Motor neuron (in vitro differentiated cells): ENCODE data around the gene OGT. TPM values are rescaled to one million over a fixed set of nuclear protein-coding genes. Genes with fewer than 3 reads are reported as not detected.
"Not testable (repeated sequence)": the region's sequence is repeated elsewhere in the genome, so short reads cannot be mapped to it uniquely, and the experiment has no call there.

Experiments used
- ATAC-seq, 8 experiments: fragments of 200-7000 bp; cut with Tn5 transposase; replicated peaks in 6 of 8; 2 replicates each; pipeline ENCODE4 v1.8.0; 2021; ENCODE audit warnings: mild to moderate bottlenecking in 8 of 8, moderate library complexity in 8 of 8
- H3K27ac ChIP-seq, 2 donors: fragments of 250-450 bp; sonication (Bioruptor Pico); 2 replicates each; pipeline ENCODE4 v1.9.0; 2021; ENCODE audit warnings: antibody characterized with exemption in 2 of 2, mild to moderate bottlenecking in 2 of 2, moderate library complexity in 1 of 2
- H3K4me1 ChIP-seq, 2 donors: fragments of 250-450 bp; sonication (Bioruptor Pico); replicated peaks in 1 of 2; 2 replicates each; pipeline ENCODE4 v1.6.1; 2021; ENCODE audit warnings: antibody characterized with exemption in 2 of 2, mild to moderate bottlenecking in 2 of 2, moderate library complexity in 1 of 2
- H3K4me3 ChIP-seq, 5 donors: fragments of 250-450 bp; sonication (Bioruptor Pico); 2 replicates each; pipeline ENCODE4 v1.9.0; 2021; ENCODE audit warnings: antibody characterized with exemption in 5 of 5, mild to moderate bottlenecking in 5 of 5, moderate library complexity in 4 of 5
- WGBS, 10 experiments: fragments of 450-650 bp; shearing (Covaris generic); methylation state at CpG; one replicate each; pipeline ENCODE4 v1.0.0; 2022; 5-methylcytosine and 5-hydroxymethylcytosine counted together
- in situ Hi-C, 9 experiments: fragments of 400-800 bp; cut with MboI; loops; one replicate each; pipeline ENCODE4 v1.15.0; 2021; ENCODE audit warnings: low sequenced_read_pairs in 9 of 9, low pct_unique_long_range_greater_than_20kb in 2 of 9; ENCODE audit not compliant: unreplicated experiment in 9 of 9
- total RNA-seq, 8 experiments: library from RNA; unstranded; fragments of 300-600 nt; gene quantifications; 2 replicates each; pipeline versions ENCODE4 v1.2.3 to v1.2.4, GENCODE V29; 2022

Gene OGT
- total RNA-seq, 8 experiments from 2014 or later, result 52.6 to 285 (median 97.7) TPM

DNA sequence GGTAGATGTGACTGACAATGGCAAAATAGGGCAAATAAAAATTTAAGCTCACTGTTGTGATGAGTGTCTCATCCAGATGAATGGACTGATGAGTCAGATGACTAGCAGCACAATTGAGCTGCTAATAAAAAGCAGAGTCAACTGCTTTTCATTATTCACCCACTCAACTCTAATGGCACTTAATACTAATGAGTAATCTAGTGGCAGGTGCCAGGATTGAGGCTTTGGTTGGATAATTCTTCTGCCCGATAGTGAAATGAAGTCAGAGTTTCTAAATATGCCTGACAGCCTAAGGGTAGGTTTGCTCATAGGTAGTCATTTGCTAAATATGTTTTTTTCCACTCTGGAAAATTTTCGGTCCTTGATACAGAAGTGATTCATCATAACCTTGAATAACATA is 10.4 kb downstream of the OGT start:
- Histone ChIP-seq H3K4me3 (no peak overlapping the region), H3K27ac (no peak overlapping the region), H3K4me1 (peaks cover 2 to 23% of the 10 kb centered on the region in 2 donors)
- peak in 7 of 8 experiments; percentile 29 to 87 (median 64) for ATAC-seq
- WGBS, 10 experiments, result 0 to 80% (median 33%) methylated on average over 1 of the region's 2 CpGs; no CpG with 5 or more reads in 7 of the 10 experiments
- in situ Hi-C loops, result no loop called here

DNA sequence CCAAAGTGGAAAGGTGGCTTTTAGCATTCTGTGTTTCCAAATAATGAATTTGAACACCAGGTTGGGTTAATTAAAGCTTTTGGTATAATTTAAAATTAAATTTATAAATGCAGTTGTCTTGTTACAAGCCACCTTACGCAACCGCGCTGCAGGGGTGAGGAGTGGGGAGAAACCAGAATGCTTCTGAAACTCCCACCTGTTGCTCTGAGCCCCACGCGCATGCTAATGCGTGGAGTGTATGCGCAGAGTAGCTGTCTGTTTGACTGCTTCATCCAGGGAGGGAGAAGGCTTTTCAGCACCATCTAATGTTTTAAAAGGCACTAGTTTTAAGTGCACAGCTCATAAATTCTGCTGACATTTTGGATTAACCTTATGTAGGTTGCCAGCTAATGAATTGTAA is 12.5 kb downstream of the OGT start:
- in situ Hi-C loops, result no loop called here
- 20 to 100% (median 68%) methylated on average over 1 to 7 of the region's 7 CpGs; no CpG with 5 or more reads in 5 of the 10 experiments for WGBS, 10 experiments
- Histone ChIP-seq H3K4me1 (peaks cover 2 to 23% of the 10 kb centered on the region in 2 donors), H3K4me3 (no peak overlapping the region), H3K27ac (no peak overlapping the region)
- ATAC-seq, result no peak

DNA sequence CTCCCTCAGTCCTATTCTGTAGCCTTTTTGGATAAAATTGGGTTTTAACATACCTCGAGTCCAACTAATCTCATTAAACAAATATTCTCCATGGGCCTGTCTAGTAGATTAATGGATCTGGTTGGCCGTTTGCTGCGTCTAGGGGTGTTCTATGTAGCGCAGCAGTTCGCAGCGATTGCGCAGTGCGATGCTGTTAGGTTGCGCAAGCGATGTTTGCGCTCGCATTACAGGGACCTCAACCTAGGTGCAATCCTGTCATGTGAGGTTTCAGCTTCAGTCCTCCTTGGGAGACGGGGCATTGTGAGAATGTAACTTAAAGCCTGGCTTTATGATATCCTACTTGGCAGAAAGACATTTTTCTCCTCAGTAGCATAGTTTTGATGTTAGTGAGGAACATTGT is 14.0 kb downstream of the OGT start:
- WGBS, 10 experiments, result 40 to 100% (median 74%) methylated on average over 1 to 11 of the region's 13 CpGs; no CpG with 5 or more reads in 7 of the 10 experiments
- in situ Hi-C loops, result no loop called here
- no peak overlapping the region for H3K4me3 ChIP-seq
- peaks cover 2 to 10% of the 10 kb centered on the region in 2 donors for H3K4me1 ChIP-seq
- no peak overlapping the region for H3K27ac ChIP-seq
- no peak for ATAC-seq

DNA sequence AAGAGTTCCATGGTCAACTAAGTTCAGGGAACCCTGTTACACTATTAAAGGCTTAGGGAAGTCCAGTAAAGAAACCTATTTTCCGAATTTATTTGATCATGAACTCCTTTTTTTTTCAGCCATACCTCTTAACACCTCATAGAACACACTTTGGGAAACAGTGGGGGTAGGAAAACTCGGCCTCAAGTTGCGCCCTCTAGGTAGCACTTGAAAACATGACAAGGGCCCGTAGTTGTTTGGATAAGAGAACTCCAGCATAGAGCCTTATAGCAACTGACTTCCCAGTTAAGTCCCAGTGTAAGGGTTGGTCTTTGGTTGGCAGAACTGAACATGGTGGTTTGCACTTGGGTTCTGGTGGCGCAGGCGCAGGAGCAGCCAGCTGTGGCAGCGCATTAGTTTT is 14.4 kb downstream of the OGT start:
- WGBS, 10 experiments, result 38 to 100% (median 91%) methylated on average over 1 to 4 of the region's 7 CpGs; no CpG with 5 or more reads in 4 of the 10 experiments
- H3K4me1 ChIP-seq, result peaks cover 2 to 5% of the 10 kb centered on the region in 2 donors
- H3K4me3 ChIP-seq, result no peak overlapping the region
- no peak for ATAC-seq
- in situ Hi-C loops, result no loop called here
- H3K27ac ChIP-seq, result no peak overlapping the region

DNA sequence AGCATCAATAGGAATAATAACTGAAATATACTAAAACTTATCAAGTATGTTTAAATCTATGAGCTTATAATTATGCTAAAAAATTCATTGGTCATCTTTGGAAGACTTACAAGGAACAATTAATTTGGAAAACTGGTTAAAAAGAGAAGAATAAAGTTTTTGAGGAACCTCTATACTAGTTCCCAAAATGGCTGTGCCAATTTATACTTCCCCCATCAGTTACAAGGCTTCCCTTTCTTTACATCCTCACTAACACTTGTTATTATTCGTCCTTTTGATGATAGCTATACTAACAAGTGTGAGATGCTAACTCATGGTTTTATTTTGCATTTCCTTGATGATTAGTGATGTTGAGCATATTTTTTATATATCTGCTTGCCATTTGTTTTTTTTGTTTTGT is 17.1 kb downstream of the OGT start:
- H3K27ac ChIP-seq, result no peak overlapping the region
- WGBS, 10 experiments, result 50 to 67% methylated on average over 1 of the region's 1 CpG; no CpG with 5 or more reads in 8 of the 10 experiments
- ATAC-seq, result no peak
- in situ Hi-C loops, result loop anchor here in 3 of 9 experiments (25.0 kb wide), 1 partner anchor 163 kb away; no protein-coding TSS in a partner anchor
- H3K4me3 ChIP-seq, result no peak overlapping the region
- no peaks in the 10 kb centered on the region for H3K4me1 ChIP-seq

DNA sequence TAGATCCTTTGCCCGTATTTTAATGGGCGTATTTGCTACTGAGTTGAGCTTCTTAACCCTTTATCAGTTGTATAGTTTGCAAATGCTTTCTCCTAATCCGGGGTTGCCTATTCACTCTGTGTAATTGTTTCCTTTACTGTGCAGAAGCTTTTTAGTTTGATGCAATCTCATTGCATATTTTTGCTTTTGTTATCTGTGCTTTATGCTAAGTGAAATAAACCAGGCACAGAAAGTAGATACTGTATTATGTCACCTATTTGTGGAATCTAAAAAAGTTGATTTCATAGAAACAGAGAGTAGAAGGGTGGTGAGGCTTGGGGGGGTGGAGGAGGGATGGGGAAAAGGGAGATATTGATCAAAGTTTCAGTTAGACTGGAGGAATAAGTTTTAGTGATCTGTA is 17.7 kb downstream of the OGT start:
- WGBS, 10 experiments, result 33 to 63% methylated on average over 2 to 3 of the region's 3 CpGs; no CpG with 5 or more reads in 8 of the 10 experiments
- Histone ChIP-seq H3K4me1 (no peaks in the 10 kb centered on the region), H3K27ac (no peak overlapping the region), H3K4me3 (no peak overlapping the region)
- in situ Hi-C loops, result loop anchor here in 3 of 9 experiments (25.0 kb wide), 1 partner anchor 163 kb away; no protein-coding TSS in a partner anchor
- no peak for ATAC-seq

DNA sequence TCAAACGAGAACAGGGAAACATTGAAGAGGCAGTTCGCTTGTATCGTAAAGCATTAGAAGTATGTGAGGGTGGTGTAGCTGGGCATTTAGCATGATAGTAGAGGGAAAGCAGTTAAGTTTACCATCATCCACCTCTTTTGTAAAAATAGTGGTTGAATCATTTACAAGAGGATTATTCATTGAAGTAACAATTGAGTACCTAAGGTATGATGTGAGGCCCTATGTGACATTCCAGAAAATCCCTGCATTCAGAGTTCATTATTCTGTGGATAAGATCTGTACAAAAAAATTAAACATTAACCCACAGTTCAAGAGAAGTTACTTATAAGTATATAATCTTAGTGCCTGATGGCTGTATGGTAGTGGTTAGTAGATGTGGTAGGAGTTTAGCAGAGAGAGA is 23.1 kb downstream of the OGT start:
- Histone ChIP-seq H3K27ac (no peak overlapping the region), H3K4me1 (no peaks in the 10 kb centered on the region), H3K4me3 (no peak overlapping the region)
- in situ Hi-C loops, result loop anchor here in 3 of 9 experiments (25.0 kb wide), 1 partner anchor 169 kb away; no protein-coding TSS in a partner anchor
- ATAC-seq, result no peak
- WGBS, 10 experiments, result 48 to 100% (median 71%) methylated on average over 1 to 3 of the region's 3 CpGs; no CpG with 5 or more reads in 5 of the 10 experiments

DNA sequence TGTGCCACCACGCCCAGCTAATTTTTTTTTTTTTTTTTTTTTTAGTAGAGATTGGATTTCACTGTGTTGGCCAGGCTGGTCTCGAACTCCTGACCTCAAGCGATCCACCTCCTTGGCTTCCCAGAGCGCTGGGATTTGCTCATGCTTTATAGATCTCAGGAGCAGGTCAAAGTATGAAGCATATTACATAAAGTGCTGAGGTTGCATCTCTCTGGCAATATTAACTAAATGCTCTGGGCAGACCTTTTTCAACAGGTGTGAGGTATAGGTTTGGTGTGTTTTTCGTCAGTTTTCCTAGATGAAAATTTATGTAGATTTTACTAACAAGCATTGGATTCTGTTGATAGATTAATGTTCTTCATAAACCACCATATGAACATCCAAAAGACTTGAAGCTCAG is 26.0 kb downstream of the OGT start:
- no peak overlapping the region for H3K4me3 ChIP-seq
- H3K4me1 ChIP-seq, result no peaks in the 10 kb centered on the region
- ATAC-seq, result no peak
- 64 to 100% (median 90%) methylated on average over 1 to 4 of the region's 5 CpGs; no CpG with 5 or more reads in 5 of the 10 experiments for WGBS, 10 experiments
- H3K27ac ChIP-seq, result no peak overlapping the region
- in situ Hi-C loops, result loop anchor here in 3 of 9 experiments (25.0 kb wide), 1 partner anchor 172 kb away; no protein-coding TSS in a partner anchor

DNA sequence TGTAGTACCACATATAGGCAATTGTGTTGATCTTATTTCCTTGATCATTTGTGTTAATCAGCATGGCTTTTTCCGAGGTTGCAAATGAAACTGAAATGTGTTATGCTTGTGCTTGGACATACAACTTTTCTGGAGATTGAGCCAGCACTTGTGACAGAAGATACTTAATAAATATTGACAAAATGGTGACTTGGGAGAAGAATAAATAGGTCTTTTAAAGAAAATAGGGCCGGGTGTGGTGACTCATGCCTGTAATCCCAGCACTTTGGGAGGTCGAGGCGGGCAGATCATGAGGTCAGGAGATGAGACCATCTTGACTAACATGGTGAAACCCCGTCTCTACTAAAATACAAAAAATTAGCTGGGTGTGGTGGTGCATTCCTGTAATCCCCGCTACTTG is 26.9 kb downstream of the OGT start:
- not testable (repeated sequence) for ATAC-seq, H3K4me3 ChIP-seq, H3K27ac ChIP-seq, H3K4me1 ChIP-seq
- in situ Hi-C loops, result loop anchor here in 3 of 9 experiments (25.0 kb wide), 1 partner anchor 172 kb away; no protein-coding TSS in a partner anchor
- WGBS, 10 experiments, result 57 to 100% (median 94%) methylated on average over 1 to 5 of the region's 6 CpGs; no CpG with 5 or more reads in 5 of the 10 experiments

DNA sequence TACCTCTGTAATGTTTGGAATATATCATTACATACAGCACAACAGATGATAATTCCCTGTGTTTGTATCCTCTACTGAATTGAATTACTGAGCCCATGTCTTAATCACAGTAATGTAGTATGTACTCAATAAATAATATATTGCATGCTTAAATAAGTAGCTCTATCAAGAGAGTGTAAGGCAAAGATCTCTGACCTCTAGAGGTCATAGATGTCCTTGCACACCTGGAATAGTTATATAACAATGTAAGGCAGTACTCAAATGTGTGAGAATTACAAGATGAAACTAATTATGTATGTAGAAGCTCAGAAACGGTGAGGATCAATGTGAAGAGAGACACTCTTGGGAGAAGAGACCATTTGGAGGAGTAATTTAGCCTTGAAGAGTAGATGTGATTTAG is 31.0 kb downstream of the OGT start:
- H3K4me1 ChIP-seq, result no peaks in the 10 kb centered on the region
- H3K27ac ChIP-seq, result no peak overlapping the region
- in situ Hi-C loops, result loop anchor here in 3 of 9 experiments (25.0 kb wide), 1 partner anchor 177 kb away; no protein-coding TSS in a partner anchor
- H3K4me3 ChIP-seq, result no peak overlapping the region
- ATAC-seq, result no peak
- 0 to 60% methylated on average over 1 of the region's 1 CpG; no CpG with 5 or more reads in 8 of the 10 experiments for WGBS, 10 experiments

DNA sequence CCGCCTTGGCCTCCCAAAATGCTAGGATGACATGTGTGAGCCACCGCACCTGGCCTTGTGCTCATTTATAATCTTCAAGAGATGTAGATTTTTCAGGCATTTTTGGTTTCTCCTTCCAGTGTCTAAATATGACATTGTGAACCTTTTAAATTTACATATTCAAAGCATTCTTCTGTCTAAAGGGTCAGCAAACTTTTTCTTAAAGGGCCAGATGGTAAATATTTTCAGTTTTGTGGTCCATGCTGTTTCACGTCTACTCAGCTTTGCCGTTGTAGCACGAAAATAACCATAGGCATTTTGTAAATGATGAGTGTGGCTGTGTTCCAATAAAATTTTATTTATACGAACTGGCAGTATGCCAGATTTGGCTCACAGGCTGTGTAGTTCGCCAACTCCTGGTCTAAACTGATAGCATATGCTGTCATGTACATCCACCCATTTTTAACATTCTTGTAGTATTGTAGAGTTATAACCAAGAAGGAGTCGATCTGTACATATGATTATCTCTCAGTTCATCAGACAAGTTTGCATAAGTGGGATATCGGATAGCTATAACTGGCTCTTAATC is 32.7 kb downstream of the OGT start:
- peak in 3 of 8 experiments; percentile 43 to 92 (median 66) for ATAC-seq
- Histone ChIP-seq H3K4me1 (no peaks in the 10 kb centered on the region), H3K4me3 (no peak overlapping the region), H3K27ac (no peak overlapping the region)
- 0 to 100% (median 92%) methylated on average over 1 to 7 of the region's 9 CpGs; no CpG with 5 or more reads in 2 of the 10 experiments for WGBS, 10 experiments
- in situ Hi-C loops, result loop anchor here in 3 of 9 experiments (25.0 kb wide), 1 partner anchor 178 kb away; no protein-coding TSS in a partner anchor

DNA sequence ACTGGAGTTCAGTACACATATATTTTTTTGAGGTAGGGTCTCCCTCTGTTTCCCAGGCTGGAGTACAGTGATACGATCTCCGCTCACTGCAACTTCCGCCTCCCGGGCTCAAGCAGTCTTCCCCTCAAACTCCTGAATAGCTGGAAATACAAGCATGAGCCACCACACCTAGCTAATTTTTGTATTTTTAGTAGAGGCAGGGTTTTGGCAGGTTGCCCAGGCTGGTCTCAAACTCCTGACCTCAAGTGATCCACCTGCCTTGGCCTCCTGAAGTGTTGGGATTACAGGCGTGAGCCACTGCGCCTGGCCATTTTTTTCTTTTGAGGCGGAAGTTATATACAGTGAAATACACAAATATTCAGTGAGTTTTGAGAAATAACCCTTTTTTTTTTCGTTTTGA is 38.5 kb downstream of the OGT start:
- H3K27ac ChIP-seq, ATAC-seq, H3K4me1 ChIP-seq, H3K4me3 ChIP-seq: not testable (repeated sequence)
- WGBS, 10 experiments, result 54 to 100% methylated on average over 8 of the region's 8 CpGs; no CpG with 5 or more reads in 8 of the 10 experiments
- in situ Hi-C loops, result loop anchor here in 3 of 9 experiments (25.0 kb wide), 1 partner anchor 184 kb away; no protein-coding TSS in a partner anchor

DNA sequence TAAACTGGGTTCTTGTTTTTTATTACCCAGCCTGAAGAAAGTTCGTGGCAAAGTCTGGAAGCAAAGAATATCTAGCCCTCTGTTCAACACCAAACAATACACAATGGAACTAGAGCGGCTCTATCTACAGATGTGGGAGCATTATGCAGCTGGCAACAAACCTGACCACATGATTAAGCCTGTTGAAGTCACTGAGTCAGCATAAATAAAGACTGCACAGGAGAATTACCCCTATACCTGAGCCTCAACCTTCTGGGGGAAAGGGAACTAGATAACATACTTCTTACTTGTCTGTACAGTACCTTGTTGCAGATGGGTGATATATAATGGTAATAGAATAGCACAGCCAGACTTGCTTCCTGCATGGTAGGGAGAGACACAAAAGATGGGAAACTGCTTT is 40.7 kb downstream of the OGT start:
- WGBS, 10 experiments, result 63 to 100% (median 100%) methylated on average over 1 to 2 of the region's 2 CpGs; no CpG with 5 or more reads in 7 of the 10 experiments
- Histone ChIP-seq H3K4me1 (no peaks in the 10 kb centered on the region), H3K27ac (no peak overlapping the region), H3K4me3 (no peak overlapping the region)
- in situ Hi-C loops, result loop anchor here in 3 of 9 experiments (25.0 kb wide), 1 partner anchor 186 kb away; no protein-coding TSS in a partner anchor
- ATAC-seq, result no peak
